Measurements from ENCODE around the gene DLK2.
"Not testable (repeated sequence)": the region's sequence is repeated elsewhere in the genome, so short reads cannot be mapped to it uniquely, and the experiment has no call there.

DLK2 gene

GRCh38 chr6:43481591-43482236, 26.4 kb upstream of the DLK2 start:
- no peak for DNase-seq (ENCODE audit: low read depth in 2 of 2)

GRCh38 chr6:43481075-43481474, 25.7 kb upstream of the DLK2 start:
- DNase-seq (ENCODE audit: low read depth in 2 of 2) = no peak

GRCh38 chr6:43478008-43478372, 22.6 kb upstream of the DLK2 start:
- no peak for DNase-seq (ENCODE audit: low read depth in 2 of 2)

GRCh38 chr6:43477235-43478007, 22.1 kb upstream of the DLK2 start, which contains the start of gene TJAP1:
TJAP1 (plus strand) TSS chr6:43477570; CDS start chr6:43499002, 21,432 bp downstream.
- DNase-seq (ENCODE audit: low read depth in 2 of 2) = peak; percentile 98 to 99

GRCh38 chr6:43476746-43477145, 21.4 kb upstream of the DLK2 start:
- DNase-seq (ENCODE audit: low read depth in 2 of 2) = no peak

- DNase-seq (ENCODE audit: low read depth in 2 of 2) = no peak
These were observed 20.2 kb upstream of the DLK2 start for GRCh38 chr6:43475516-43475915.

- no peak for DNase-seq (ENCODE audit: low read depth in 2 of 2)
These were observed 17.2 kb upstream of the DLK2 start for GRCh38 chr6:43472515-43472914.

GRCh38 chr6:43471399-43471798, 16.1 kb upstream of the DLK2 start:
- no peak for DNase-seq (ENCODE audit: low read depth in 2 of 2)

GRCh38 chr6:43469947-43470346, 14.6 kb upstream of the DLK2 start:
- no peak for DNase-seq (ENCODE audit: low read depth in 2 of 2)

GRCh38 chr6:43468748-43469681, 13.7 kb upstream of the DLK2 start:
- no peak for DNase-seq (ENCODE audit: low read depth in 2 of 2)

- no peak for DNase-seq (ENCODE audit: low read depth in 2 of 2)
These were observed 12.9 kb upstream of the DLK2 start for GRCh38 chr6:43468240-43468639.

GRCh38 chr6:43467752-43468151, 12.4 kb upstream of the DLK2 start:
- no peak for DNase-seq (ENCODE audit: low read depth in 2 of 2)

- DNase-seq (ENCODE audit: low read depth in 2 of 2) = not testable (repeated sequence)
These were observed 11.9 kb upstream of the DLK2 start for GRCh38 chr6:43467265-43467664.

GRCh38 chr6:43465948-43466347, 10.6 kb upstream of the DLK2 start:
- DNase-seq (ENCODE audit: low read depth in 2 of 2) = no peak

- DNase-seq (ENCODE audit: low read depth in 2 of 2) = no peak
These were observed 9.0 kb upstream of the DLK2 start for GRCh38 chr6:43464337-43464736.

GRCh38 chr6:43461936-43462335, 6.6 kb upstream of the DLK2 start:
- no peak for DNase-seq (ENCODE audit: low read depth in 2 of 2)

- DNase-seq (ENCODE audit: low read depth in 2 of 2) = no peak
These were observed 4.7 kb upstream of the DLK2 start for GRCh38 chr6:43460032-43460431.

GRCh38 chr6:43459535-43459934, 4.2 kb upstream of the DLK2 start:
- no peak for DNase-seq (ENCODE audit: low read depth in 2 of 2)

GRCh38 chr6:43458154-43458553, 2.8 kb upstream of the DLK2 start:
- DNase-seq (ENCODE audit: low read depth in 2 of 2) = not testable (repeated sequence)

- DNase-seq (ENCODE audit: low read depth in 2 of 2) = no peak
These were observed 2.3 kb upstream of the DLK2 start for GRCh38 chr6:43457643-43458042.

- peak in 1 of 2 donors; percentile 9 for DNase-seq (ENCODE audit: low read depth in 2 of 2)
These were observed 435 bp downstream of the DLK2 start for GRCh38 chr6:43454696-43455530.

Data from stimulated activated CD4-positive, alpha-beta T cell treated with anti-CD3 and anti-CD28 coated beads, Interleukin-4, amount 100 ng/mL, for 48 hours (primary cell).